SK-N-SH (cell line): ENCODE results near the gene RGMA.

Experiments
- EP300 ChIP-seq, 2 experiments: IDR thresholded peaks; 2 replicates each; pipeline versions ENCODE4 v1.4.0 to v1.6.1; 2012; ENCODE audit warnings: borderline replicate concordance in 1 of 2, low read depth in 1 of 2, low read length in 1 of 2
- EZH2phosphoT487 ChIP-seq: fragments of 200-600 bp; sonication (generic); IDR thresholded peaks from 2 replicates; pipeline ENCODE4 v1.6.1; 2017; ENCODE audit warnings: low read depth, mixed run types, mild to moderate bottlenecking, antibody characterized with exemption, moderate library complexity, borderline replicate concordance
- FOXJ3 ChIP-seq: sonication (generic); formaldehyde crosslinking; IDR thresholded peaks from 2 replicates; pipeline ENCODE4 v1.5.1; 2020; ENCODE audit warnings: mild to moderate bottlenecking, missing genetic modification reagents
- GATA2 ChIP-seq: sonication (generic); formaldehyde crosslinking; IDR thresholded peaks from 2 replicates; pipeline ENCODE4 v1.5.0; 2020; ENCODE audit warnings: mild to moderate bottlenecking, missing genetic modification reagents
- MAX ChIP-seq: IDR thresholded peaks from 2 replicates; pipeline ENCODE4 v1.4.0; 2012; ENCODE audit warnings: low read depth
- MXI1 ChIP-seq: IDR thresholded peaks from 2 replicates; pipeline ENCODE4 v1.6.1; 2012; ENCODE audit warnings: mild to moderate bottlenecking, low read depth, low read length, improper control_type of control experiment
- POLR2AphosphoS5 ChIP-seq: IDR thresholded peaks from 2 replicates; pipeline ENCODE4 v1.6.1; 2012; ENCODE audit warnings: low read depth, low read length
- RFX5 ChIP-seq: IDR thresholded peaks from 2 replicates; pipeline ENCODE4 v1.6.1; 2012; ENCODE audit warnings: mild to moderate bottlenecking, improper control_type of control experiment, low read length
- SMC3 ChIP-seq: IDR thresholded peaks from 2 replicates; pipeline ENCODE4 v1.6.1; 2012; ENCODE audit warnings: low read depth, low read length, improper control_type of control experiment
- YY1 ChIP-seq: IDR thresholded peaks from 2 replicates; pipeline ENCODE4 v1.4.0; 2012; ENCODE audit warnings: low read depth, mild to moderate bottlenecking
- TF ChIP-seq, protein P1 (sequence below): fragments of 200-600 bp; sonication (generic); IDR thresholded peaks from 2 replicates; pipeline ENCODE4 v1.6.1; 2017; ENCODE audit warnings: antibody characterized with exemption, mild to moderate bottlenecking, moderate library complexity
- TF ChIP-seq, protein P2 (sequence below): fragments of 150-350 bp; IDR thresholded peaks from 2 replicates; pipeline ENCODE4 v1.6.1; 2017; ENCODE audit warnings: antibody characterized with exemption, low read length, low read depth, borderline replicate concordance

DNA sequence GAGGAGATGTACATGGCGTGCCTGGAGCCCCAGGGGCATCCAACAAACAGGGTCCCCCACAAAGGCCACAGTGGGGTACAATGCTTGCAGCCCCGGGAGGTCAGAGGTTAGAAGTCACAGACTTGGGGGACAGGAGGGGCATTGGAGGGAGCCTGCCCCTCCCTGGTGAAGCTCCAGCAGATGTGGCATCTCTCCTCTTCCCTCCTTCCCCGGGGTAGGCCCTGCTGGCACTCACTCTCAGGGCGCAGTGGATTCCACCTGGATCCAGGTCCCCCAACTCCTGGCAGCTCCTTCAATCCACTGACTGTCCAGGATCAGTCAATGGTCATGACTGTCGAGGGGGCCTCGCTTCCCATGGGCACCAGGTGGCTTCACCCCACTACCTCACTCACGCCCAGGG, 32.2 kb downstream of the RGMA start:
- TF ChIP-seq, protein P1, sequence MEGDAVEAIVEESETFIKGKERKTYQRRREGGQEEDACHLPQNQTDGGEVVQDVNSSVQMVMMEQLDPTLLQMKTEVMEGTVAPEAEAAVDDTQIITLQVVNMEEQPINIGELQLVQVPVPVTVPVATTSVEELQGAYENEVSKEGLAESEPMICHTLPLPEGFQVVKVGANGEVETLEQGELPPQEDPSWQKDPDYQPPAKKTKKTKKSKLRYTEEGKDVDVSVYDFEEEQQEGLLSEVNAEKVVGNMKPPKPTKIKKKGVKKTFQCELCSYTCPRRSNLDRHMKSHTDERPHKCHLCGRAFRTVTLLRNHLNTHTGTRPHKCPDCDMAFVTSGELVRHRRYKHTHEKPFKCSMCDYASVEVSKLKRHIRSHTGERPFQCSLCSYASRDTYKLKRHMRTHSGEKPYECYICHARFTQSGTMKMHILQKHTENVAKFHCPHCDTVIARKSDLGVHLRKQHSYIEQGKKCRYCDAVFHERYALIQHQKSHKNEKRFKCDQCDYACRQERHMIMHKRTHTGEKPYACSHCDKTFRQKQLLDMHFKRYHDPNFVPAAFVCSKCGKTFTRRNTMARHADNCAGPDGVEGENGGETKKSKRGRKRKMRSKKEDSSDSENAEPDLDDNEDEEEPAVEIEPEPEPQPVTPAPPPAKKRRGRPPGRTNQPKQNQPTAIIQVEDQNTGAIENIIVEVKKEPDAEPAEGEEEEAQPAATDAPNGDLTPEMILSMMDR = no peak
- TF ChIP-seq RFX5 (no peak), GATA2 (no peak), MXI1 (no peak), POLR2AphosphoS5 (no peak), YY1 (no peak), EZH2phosphoT487 (no peak), MAX (no peak), FOXJ3 (no peak), SMC3 (no peak), EP300 (IDR thresholded peaks at IDR 0.05; ENCODE audit: borderline replicate concordance in 1 of 2, low read depth in 1 of 2, low read length in 1 of 2) (no peak)
- TF ChIP-seq, protein P2, sequence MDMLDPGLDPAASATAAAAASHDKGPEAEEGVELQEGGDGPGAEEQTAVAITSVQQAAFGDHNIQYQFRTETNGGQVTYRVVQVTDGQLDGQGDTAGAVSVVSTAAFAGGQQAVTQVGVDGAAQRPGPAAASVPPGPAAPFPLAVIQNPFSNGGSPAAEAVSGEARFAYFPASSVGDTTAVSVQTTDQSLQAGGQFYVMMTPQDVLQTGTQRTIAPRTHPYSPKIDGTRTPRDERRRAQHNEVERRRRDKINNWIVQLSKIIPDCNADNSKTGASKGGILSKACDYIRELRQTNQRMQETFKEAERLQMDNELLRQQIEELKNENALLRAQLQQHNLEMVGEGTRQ = no peak
